GM18867 (cell line): ENCODE data around the gene MED13.

ENCODE experiments used
- ATAC-seq: cut with Tn5 transposase; IDR thresholded peaks from one replicate; pipeline ENCODE4 v1.9.1; 2021; ENCODE audit warnings: mild to moderate bottlenecking, moderate library complexity; ENCODE audit not compliant: unreplicated experiment

The MED13 gene

GRCh38 chr17:62064791-62065563 is at the start of gene MED13:
Gene MED13, minus strand, starts transcription at chr17:62065278. Its CDS starts 73 bp downstream, at chr17:62065205.
- ATAC-seq: peak; percentile 26

GRCh38 chr17:62112229-62112628 is 47.2 kb upstream of the MED13 start:
- no peak for ATAC-seq

GRCh38 chr17:62111562-62112171 is 46.6 kb upstream of the MED13 start:
- no peak for ATAC-seq

GRCh38 chr17:62110923-62111484 is 45.9 kb upstream of the MED13 start:
- ATAC-seq: no peak

GRCh38 chr17:62109924-62110323 is 44.8 kb upstream of the MED13 start:
- no peak for ATAC-seq

GRCh38 chr17:62109378-62109902 is 44.4 kb upstream of the MED13 start:
- peak; percentile 96 for ATAC-seq

GRCh38 chr17:62105861-62106260 is 40.8 kb upstream of the MED13 start:
- no peak for ATAC-seq

- ATAC-seq: no peak
Observed at GRCh38 chr17:62105357-62105756, 40.3 kb upstream of the MED13 start.

GRCh38 chr17:62101515-62101914 is 36.4 kb upstream of the MED13 start:
- ATAC-seq: no peak

GRCh38 chr17:62101090-62101489 is 36.0 kb upstream of the MED13 start:
- no peak for ATAC-seq

GRCh38 chr17:62100055-62100454 is 35.0 kb upstream of the MED13 start:
- no peak for ATAC-seq

GRCh38 chr17:62099532-62099931 is 34.5 kb upstream of the MED13 start:
- no peak for ATAC-seq

- ATAC-seq: peak; percentile 87
Observed at GRCh38 chr17:62098623-62099231, 33.6 kb upstream of the MED13 start.

GRCh38 chr17:62096401-62096670 is 31.3 kb upstream of the MED13 start:
- ATAC-seq: no peak

GRCh38 chr17:62094175-62094574 is 29.1 kb upstream of the MED13 start:
- no peak for ATAC-seq

- ATAC-seq: peak; percentile 94
Observed at GRCh38 chr17:62093188-62094155, 28.4 kb upstream of the MED13 start.

- no peak for ATAC-seq
Observed at GRCh38 chr17:62092784-62093183, 27.7 kb upstream of the MED13 start.

GRCh38 chr17:62091804-62092203 is 26.7 kb upstream of the MED13 start:
- no peak for ATAC-seq

GRCh38 chr17:62090868-62091267 is 25.8 kb upstream of the MED13 start:
- no peak for ATAC-seq

- no peak for ATAC-seq
Observed at GRCh38 chr17:62090021-62090824, 25.1 kb upstream of the MED13 start.
